GM19099 (cell line): ENCODE results near the gene MYO5B.

Experiments used
- POLR2A ChIP-seq: IDR thresholded peaks from 3 replicates; pipeline ENCODE4 v1.6.1; 2011; ENCODE audit warnings: low read depth; ENCODE audit not compliant: insufficient read length; ENCODE audit errors: extremely low read depth

The MYO5B gene

DNA sequence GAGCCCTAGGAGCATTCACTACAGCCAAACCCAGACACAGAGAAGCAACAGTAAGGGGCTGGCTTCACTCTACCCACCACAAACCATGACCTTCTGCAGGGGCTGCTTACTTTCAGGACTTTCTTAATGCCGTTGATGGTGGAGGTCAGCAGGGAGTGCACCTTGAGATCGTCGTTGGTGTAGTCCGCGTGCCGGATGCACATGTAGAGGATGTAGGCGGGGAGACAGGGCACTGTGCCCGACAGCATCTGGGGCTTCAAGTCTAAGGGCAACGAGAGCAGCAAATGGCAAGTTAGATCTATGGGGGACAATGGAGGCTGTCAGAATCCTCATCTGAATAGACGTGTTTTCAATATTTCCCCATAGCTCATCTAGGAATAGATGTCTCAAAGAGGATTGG, 351.8 kb downstream of the MYO5B start:
- TF ChIP-seq POLR2A: no peak

DNA sequence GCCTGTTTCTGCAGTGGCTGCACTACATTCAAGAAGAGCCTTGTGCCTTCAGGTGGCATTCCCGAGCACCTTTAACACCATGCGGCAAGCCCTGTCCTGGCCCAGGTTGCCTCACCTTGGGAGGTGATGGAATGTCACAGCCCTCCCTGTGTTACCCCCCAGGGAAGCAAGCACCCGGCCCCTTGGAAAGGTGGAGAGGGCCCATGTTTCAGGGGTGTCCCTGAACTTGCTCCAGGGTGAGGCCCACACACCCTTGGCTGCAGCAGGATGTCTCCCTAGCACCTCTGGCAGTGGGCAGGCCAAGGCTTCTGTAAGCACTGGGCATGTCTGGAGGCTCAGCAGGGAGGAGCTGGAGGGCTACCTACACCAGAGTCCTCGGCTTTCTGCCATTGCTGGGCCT, 352.3 kb downstream of the MYO5B start:
- TF ChIP-seq POLR2A: no peak

DNA sequence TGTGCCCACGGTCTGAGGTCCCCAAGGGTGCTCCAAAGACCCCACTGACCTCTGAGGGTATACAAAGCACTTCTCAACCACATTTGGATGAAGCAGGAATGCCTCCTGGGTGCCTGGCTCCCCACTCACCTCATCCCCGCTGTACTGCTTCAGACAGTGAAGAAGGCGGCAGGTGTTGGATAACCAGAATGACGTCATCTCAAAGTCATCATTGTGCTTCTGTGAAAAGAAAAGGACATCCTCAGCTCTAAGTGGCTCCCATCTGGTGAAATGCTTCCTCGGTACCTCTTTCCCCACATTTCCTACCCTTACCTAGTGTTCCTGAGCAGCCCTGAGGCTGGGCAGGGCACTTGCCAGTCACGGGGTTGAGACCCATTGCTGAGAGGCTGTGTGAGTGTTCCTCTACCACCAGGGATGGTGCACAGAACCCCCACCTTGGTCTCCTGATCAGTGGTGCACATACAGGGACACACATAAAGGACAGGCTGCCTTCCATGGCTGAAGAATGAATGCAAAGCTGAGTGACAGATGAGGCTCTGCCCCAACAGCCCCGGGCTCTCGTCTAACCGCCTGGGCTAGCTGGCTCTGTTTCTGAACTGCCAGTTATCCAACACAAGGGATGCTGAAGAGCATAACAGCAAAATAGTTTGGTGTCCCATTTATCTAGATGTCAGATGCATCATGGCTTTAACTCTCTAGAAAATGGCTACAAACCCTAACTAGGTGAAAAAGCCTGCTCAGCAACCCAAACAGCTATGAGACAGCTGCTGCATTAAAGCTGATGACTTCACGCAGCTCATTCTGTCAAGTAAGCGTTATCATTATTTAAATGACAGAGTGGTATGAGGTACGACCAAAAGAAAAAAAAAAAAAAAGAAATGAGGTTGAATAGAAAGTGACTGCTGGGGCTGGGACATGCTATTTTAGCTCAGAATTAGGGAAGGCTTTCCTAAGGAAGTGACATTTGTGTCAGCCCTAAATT, 353.4 kb downstream of the MYO5B start:
- no peak for TF ChIP-seq POLR2A

DNA sequence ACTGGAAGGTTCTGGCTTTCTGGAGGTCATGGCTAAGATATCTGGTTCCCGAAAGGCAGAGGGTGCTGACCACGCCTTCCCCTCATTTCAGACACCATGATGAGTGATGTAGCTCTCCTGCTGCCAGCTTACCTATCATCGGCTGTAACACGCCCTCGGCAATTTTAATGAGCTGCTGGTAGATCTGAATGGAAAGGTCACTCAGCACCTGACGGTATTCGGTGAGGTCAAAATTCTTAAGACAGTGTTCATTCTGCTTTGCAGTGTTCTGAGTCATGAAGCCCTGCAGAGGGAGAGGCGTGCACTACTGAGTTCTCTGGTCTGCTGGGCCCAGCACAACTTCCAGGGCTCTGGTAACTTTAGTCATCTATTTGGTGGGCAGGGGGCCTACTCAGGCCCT, 355.9 kb downstream of the MYO5B start:
- no peak for TF ChIP-seq POLR2A

DNA sequence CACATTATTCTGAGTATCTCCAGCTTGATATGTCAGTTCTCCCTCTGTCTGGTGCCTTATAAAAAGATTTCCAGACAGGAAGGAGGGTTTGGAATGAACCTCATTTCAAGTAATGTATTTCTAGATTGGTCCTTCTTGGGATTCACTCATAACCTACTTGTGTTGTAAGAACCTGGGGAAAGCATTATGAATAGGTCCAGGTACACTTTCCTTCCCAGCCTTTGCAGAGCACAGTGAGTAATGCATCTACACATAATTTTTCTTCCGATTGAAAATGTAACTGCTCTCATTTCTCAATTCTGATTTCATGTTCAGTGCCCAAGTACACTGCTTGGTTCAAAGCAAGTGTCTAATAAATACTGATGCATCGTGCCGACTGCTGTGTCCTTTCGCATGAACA, 356.6 kb downstream of the MYO5B start:
- no peak for TF ChIP-seq POLR2A

DNA sequence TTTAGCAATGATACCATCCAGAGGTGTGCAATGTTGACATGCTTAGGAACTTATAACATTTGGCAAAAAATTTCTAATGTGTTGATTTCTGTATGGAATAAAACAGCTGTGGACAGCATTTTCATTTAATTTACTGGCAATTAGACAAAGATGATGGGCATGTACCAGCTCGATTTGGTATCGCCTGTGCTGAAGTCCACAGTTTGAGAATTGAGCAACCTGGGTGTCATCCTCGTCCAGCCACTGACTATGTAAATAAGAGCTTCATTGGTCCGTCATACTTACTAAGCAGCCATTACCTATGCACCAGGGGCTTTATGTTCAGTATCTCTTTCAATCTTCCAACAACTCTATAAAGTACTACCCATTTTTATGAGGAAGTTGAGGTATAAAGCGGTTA, 357.1 kb downstream of the MYO5B start:
- TF ChIP-seq POLR2A: no peak

DNA sequence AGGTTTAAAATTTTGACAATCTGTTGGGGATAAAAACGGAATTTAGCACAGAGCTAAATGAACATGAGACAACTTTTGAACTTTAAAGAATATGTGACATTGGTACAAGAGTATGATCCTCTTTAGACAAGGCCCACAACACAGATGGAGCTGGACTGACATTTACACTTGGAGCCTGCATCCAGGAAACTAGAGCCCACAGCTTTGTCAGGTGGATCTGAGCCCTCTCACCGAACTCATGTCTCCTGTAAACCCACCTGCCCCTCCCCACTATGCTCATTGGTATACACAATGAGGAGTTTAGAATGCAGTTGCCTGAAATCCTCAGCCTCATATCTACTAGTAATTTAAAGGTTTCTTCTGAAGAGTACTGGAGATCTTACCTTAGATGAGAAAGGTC, 359.5 kb downstream of the MYO5B start:
- TF ChIP-seq POLR2A: no peak

DNA sequence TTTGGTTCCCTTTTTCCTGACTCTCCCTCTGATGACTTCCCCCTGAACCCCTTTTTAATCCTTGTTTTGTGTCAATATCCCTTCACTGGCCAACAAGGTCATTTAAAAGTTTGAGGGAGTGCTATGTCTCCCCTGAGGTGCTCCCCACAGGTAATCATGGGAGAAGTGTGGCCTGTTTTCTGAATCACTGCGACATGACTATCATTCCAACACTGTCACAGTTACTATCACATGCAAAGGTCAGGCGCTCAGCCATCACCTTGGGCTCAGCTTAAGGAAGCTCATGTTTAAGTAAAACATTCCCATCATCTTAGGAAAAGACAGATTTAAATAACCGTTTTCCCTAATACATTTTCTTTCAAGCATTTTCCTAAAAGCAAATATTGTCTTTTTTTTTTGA, 360.7 kb downstream of the MYO5B start:
- TF ChIP-seq POLR2A: no peak

DNA sequence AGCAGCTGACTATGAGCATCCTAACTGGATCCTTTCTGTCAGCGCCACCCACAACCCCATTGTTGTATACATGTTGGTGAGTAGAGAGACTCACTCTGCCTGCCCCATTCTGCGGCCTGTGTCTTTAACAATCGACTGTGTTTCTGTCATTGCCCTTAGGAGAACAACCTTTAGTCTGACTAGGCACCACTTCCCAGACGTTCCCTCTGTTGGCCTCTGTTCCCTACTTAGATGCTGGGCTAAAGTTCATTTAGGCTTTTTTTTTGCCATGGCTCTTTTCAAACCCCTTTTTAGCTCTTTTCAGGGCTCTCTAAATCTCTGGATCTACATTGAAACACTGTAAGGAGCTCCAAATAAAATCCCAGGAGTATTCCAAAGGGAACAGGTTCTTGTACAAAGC, 361.1 kb downstream of the MYO5B start:
- TF ChIP-seq POLR2A: no peak

DNA sequence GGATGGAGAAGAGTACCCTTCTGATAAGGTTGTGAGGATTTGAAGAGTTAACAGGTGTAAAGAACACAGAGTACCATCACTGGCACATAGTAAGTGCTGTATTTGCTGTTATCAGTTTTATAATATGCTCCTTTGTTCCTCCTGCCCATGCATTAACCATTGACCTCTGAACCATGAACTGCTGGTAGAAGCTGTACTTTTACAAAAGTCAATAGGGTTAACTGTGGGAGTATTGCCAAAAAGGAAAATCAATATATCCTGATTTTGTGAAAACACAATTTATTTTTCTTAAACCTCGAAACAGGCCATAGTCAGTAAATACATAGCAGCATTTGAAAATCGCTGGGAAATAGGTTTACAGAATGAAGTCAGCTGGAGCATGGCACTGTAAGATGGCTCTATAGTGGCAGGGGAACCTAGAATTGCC, 362.7 kb downstream of the MYO5B start:
- no peak for TF ChIP-seq POLR2A

DNA sequence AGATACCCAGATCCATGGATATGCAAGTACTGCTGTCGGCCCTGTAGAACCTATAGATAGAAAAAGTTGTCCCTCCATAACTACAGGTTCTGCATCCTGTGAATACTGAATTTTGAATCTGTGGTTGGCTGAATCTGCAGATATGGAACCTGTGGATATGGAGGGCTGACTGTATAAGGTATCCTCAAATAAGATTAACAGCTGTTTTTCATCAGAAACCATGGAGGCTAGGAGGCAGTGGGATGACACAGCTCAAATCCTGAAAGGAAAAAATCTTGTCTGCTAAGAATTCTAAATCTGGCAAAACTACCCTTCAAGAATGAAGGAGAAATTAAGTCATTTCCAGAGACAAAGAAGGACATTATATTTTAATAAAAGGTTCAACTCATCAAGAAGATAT, 367.0 kb downstream of the MYO5B start:
- no peak for TF ChIP-seq POLR2A

DNA sequence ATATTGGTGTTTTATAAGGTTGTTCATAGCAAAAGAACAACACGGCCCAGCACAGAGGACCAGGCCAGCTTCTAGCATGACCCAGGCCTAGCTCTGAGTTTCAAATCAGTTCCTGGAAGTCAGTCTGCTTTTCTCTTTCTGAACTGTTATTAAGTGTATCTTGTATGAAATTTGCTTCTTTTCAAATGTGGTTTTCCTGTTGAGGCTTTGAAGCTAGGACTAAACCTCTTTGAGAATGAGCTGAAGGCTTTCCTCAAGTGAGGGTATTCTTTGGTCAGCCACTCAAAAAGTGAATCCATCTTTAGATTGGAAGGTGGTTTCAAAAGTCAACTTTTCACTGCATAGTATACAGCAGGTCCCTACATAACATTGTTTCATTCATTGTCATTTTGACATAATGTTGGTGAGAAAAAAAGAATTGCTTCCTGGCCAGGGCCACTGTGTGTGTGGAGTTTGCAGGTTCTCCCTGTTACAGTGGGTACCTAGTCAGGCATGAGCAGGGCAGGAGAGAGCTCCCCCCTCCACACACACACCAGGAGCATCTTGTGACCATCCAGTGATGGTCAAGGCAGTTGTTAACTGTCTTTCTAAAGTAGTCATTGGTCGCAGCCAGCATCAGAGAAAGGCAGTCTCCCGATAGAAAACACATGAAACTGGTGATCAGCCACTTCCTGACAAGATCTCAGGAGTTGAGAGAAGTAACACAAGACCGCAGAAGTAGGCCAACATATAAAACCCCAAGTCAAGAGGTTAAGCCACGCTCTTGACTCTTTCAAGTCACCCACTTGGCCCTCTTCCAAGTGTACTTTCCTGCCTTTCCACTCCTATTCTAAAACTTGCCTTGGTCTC, 374.9 kb downstream of the MYO5B start:
- TF ChIP-seq POLR2A: no peak

DNA sequence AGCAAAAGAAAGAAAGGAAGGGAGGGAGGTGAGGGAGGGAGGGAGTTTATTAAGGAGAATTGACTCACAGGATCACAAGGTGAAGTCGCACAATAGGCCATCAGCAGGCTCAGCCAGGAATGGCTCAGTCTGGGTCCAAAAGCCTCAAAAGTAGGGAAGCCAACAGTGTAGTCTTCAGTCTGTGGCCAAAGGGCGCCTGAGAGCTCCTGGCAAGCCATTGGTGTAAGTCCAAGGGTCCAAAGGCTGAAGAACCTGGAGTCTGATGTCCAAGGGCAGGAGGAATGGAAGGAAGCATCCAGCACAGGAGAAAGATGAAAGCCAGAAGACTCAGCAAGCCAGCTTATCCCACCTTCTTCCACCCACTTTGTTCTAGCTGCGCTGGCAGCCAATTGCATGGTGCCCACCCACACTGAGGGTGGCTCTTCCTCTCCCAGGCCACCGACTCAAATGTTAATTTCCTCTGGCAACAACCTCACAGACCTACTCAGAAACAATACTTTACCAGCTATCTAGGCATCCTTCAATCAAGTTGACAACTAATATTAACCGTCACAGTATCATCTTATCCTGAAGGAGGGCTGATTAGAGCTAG, 375.8 kb downstream of the MYO5B start:
- no peak for TF ChIP-seq POLR2A

DNA sequence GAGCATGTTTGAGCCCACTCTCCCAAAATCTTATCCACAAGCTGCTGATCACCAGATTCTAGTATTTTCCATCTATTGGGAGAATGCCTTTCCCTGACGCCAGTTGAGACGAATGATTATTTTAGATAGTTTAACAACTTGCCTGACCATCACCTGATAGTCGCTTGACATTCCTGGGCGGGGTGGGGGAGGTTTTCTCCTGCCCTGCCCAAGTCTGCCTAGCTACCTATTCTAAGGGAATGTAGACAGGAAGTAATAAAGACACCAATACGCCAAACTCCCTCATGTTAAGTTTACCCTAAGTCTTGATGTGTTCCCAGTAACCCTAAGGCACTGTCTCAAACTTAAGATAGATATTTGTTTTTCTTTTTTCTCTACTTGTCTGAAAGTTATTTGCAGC, 377.0 kb downstream of the MYO5B start:
- no peak for TF ChIP-seq POLR2A

DNA sequence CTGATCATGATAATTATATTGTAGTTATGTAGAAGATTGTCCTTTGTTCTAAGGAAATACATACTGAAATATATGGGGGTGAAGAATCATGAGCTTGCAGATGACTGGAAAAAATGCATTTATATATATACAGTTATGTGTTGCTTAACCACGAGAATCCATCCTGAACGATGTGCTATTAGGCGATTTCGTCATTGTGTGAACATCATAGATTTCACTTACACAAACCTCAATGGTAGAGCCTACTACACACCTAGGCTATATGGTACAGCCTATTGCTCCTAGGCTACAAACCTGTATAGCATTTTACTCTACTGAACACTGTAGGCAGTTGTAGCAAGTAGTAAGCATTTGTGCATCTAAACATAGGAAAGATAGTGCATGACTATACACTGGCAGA, 379.0 kb downstream of the MYO5B start:
- TF ChIP-seq POLR2A: no peak
